GM12878 (cell line): ENCODE results near the gene CHD5.

Experiments used
- ATF3 ChIP-seq: IDR thresholded peaks from 2 replicates; pipeline ENCODE4 v1.6.1; 2011; ENCODE audit warnings: low read depth, mild to moderate bottlenecking, low read length, moderate library complexity, borderline replicate concordance; ENCODE audit errors: extremely low read depth
- CBX5 ChIP-seq: sonication (generic); IDR thresholded peaks from 2 replicates; pipeline ENCODE4 v1.6.1; 2016; ENCODE audit warnings: low read depth, moderate library complexity, mild to moderate bottlenecking, inconsistent platforms
- CTCF ChIP-seq, 3 experiments: IDR thresholded peaks in 2 of 3; conservative IDR thresholded peaks in 1 of 3; 2 replicates each; pipeline ENCODE4 v1.5.1; 2011; ENCODE audit warnings: low read depth in 3 of 3, low read length in 3 of 3, mild to moderate bottlenecking in 3 of 3, control low read depth in 2 of 3, moderate library complexity in 2 of 3, inconsistent platforms in 1 of 3, mixed read lengths in 1 of 3; ENCODE audit not compliant: control insufficient read depth in 2 of 3, insufficient read depth in 1 of 3; ENCODE audit errors: extremely low read depth in 1 of 3
- PML ChIP-seq: IDR thresholded peaks from 2 replicates; pipeline ENCODE4 v1.6.1; 2012; ENCODE audit warnings: low read length, inconsistent platforms
- RBBP5 ChIP-seq: fragments of 200-600 bp; sonication (generic); conservative IDR thresholded peaks from 2 replicates; pipeline ENCODE4 v1.6.1; 2016
- SREBF2 ChIP-seq: IDR thresholded peaks from 2 replicates; pipeline ENCODE4 v1.6.1; 2012; ENCODE audit warnings: mild to moderate bottlenecking, low read length
- SUZ12 ChIP-seq: fragments of 200-600 bp; sonication (generic); IDR thresholded peaks from one replicate; pipeline ENCODE4 v1.6.1; 2018; ENCODE audit warnings: antibody characterized with exemption, mild to moderate bottlenecking; ENCODE audit not compliant: unreplicated experiment
- USF1 ChIP-seq: IDR thresholded peaks from 2 replicates; pipeline ENCODE4 v1.6.1; 2011; ENCODE audit warnings: borderline replicate concordance, low read depth, mild to moderate bottlenecking, moderate library complexity, mixed read lengths, low read length; ENCODE audit not compliant: insufficient read depth; ENCODE audit errors: extremely low read length
- ZBTB11 ChIP-seq: fragments of 450-650 bp; formaldehyde crosslinking; IDR thresholded peaks from 2 replicates; pipeline ENCODE4 v1.5.0; 2022; ENCODE audit warnings: mild to moderate bottlenecking, missing genetic modification characterization
- ZNF24 ChIP-seq: fragments of 450-650 bp; IDR thresholded peaks from 2 replicates; pipeline ENCODE4 v1.6.1; 2017; ENCODE audit warnings: antibody characterized with exemption, mild to moderate bottlenecking

- no peak for TF ChIP-seq CTCF (IDR thresholded peaks at IDR 0.05 in 2 of 3, conservative IDR thresholded peaks at IDR 0.05 in 1 of 3; ENCODE audit: control insufficient read depth in 2 of 3, extremely low read depth in 1 of 3, insufficient read depth in 1 of 3, low read depth in 3 of 3, low read length in 3 of 3)
- TF ChIP-seq USF1: no peak
- no peak for TF ChIP-seq SREBF2
- TF ChIP-seq CBX5: no peak
- no peak for TF ChIP-seq RBBP5
- no peak for TF ChIP-seq ZBTB11 (CRISPR knock-in tag)
- no peak for TF ChIP-seq PML
- no peak for TF ChIP-seq ZNF24
- no peak for TF ChIP-seq SUZ12
- no peak for TF ChIP-seq ATF3
Measured at GRCh38 chr1:6218375-6219164, 38.4 kb upstream of the CHD5 start.
